HEK293 (cell line): Measurements from ENCODE around the gene ANTKMT.

Experiments used
- GLI2 ChIP-seq: fragments of 450-650 bp; formaldehyde crosslinking; IDR thresholded peaks from 2 replicates; pipeline ENCODE4; 2017; ENCODE audit warnings: missing biosample characterization, missing genetic modification characterization, low read depth, borderline replicate concordance
- GLIS2 ChIP-seq: fragments of 450-650 bp; formaldehyde crosslinking; IDR thresholded peaks from 2 replicates; pipeline ENCODE4 v1.5.1; 2016; ENCODE audit warnings: missing biosample characterization, missing genetic modification characterization
- HOXC10 ChIP-seq: sonication (generic); formaldehyde crosslinking; IDR thresholded peaks from 2 replicates; pipeline ENCODE4 v1.8.1; 2023; ENCODE audit warnings: mild to moderate bottlenecking, missing genetic modification reagents
- KLF8 ChIP-seq: fragments of 450-650 bp; formaldehyde crosslinking; IDR thresholded peaks from 2 replicates; pipeline ENCODE4 v1.5.1; 2016; ENCODE audit warnings: missing biosample characterization, missing genetic modification characterization
- PRDM4 ChIP-seq: fragments of 450-650 bp; formaldehyde crosslinking; IDR thresholded peaks from 2 replicates; pipeline ENCODE4 v1.5.1; 2017; ENCODE audit warnings: missing biosample characterization, missing genetic modification characterization
- REST ChIP-seq: fragments of 450-650 bp; formaldehyde crosslinking; IDR thresholded peaks from 2 replicates; pipeline ENCODE4 v1.5.1; 2016; ENCODE audit warnings: missing biosample characterization, missing genetic modification characterization
- WT1 ChIP-seq: fragments of 450-650 bp; formaldehyde crosslinking; IDR thresholded peaks from 2 replicates; pipeline ENCODE4 v1.5.1; 2016; ENCODE audit warnings: missing biosample characterization, missing genetic modification characterization
- ZEB2 ChIP-seq: fragments of 450-650 bp; formaldehyde crosslinking; IDR thresholded peaks from 2 replicates; pipeline ENCODE4 v1.5.1; 2016; ENCODE audit warnings: missing biosample characterization, missing genetic modification characterization
- ZFP69B ChIP-seq: fragments of 450-650 bp; formaldehyde crosslinking; IDR thresholded peaks from 2 replicates; pipeline ENCODE4 v1.5.1; 2016; ENCODE audit warnings: missing biosample characterization, missing genetic modification characterization
- ZNF169 ChIP-seq: fragments of 450-650 bp; formaldehyde crosslinking; IDR thresholded peaks from 2 replicates; pipeline ENCODE4 v1.5.1; 2016; ENCODE audit warnings: missing biosample characterization, missing genetic modification characterization
- ZNF24 ChIP-seq: fragments of 450-650 bp; formaldehyde crosslinking; IDR thresholded peaks from 2 replicates; pipeline ENCODE4 v1.5.1; 2016; ENCODE audit warnings: missing biosample characterization, missing genetic modification characterization
- ZNF311 ChIP-seq: fragments of 450-650 bp; formaldehyde crosslinking; IDR thresholded peaks from 2 replicates; pipeline ENCODE4 v1.5.1; 2017; ENCODE audit warnings: missing biosample characterization, missing genetic modification characterization, borderline replicate concordance
- ZNF394 ChIP-seq: fragments of 450-650 bp; formaldehyde crosslinking; IDR thresholded peaks from 2 replicates; pipeline ENCODE4 v1.5.1; 2016; ENCODE audit warnings: missing biosample characterization, missing genetic modification characterization, mild to moderate bottlenecking, moderate library complexity, borderline replicate concordance
- ZNF501 ChIP-seq: fragments of 450-650 bp; formaldehyde crosslinking; IDR thresholded peaks from 2 replicates; pipeline ENCODE4 v1.5.1; 2016; ENCODE audit warnings: missing biosample characterization, missing genetic modification characterization
- ZNF548 ChIP-seq: fragments of 450-650 bp; formaldehyde crosslinking; IDR thresholded peaks from 2 replicates; pipeline ENCODE4 v1.5.1; 2016; ENCODE audit warnings: missing biosample characterization, missing genetic modification characterization
- ZNF660 ChIP-seq: fragments of 450-650 bp; IDR thresholded peaks from 2 replicates; pipeline ENCODE4 v1.5.1; 2018; ENCODE audit warnings: missing biosample characterization, mild to moderate bottlenecking, missing genetic modification characterization
- ZNF776 ChIP-seq: fragments of 450-650 bp; formaldehyde crosslinking; IDR thresholded peaks from 2 replicates; pipeline ENCODE4 v1.5.0; 2017; ENCODE audit warnings: missing biosample characterization, missing genetic modification characterization, borderline replicate concordance
- ZNF777 ChIP-seq: fragments of 450-650 bp; formaldehyde crosslinking; IDR thresholded peaks from 2 replicates; pipeline ENCODE4 v1.5.1; 2017; ENCODE audit warnings: missing biosample characterization, missing genetic modification characterization, borderline replicate concordance
- ZSCAN5A ChIP-seq: fragments of 450-650 bp; formaldehyde crosslinking; IDR thresholded peaks from 2 replicates; pipeline ENCODE4 v1.5.1; 2016; ENCODE audit warnings: missing biosample characterization, missing genetic modification characterization
- TF ChIP-seq, protein P1 (sequence below): fragments of 450-650 bp; formaldehyde crosslinking; IDR thresholded peaks from 2 replicates; pipeline ENCODE4 v1.5.1; 2016; ENCODE audit warnings: missing biosample characterization, missing genetic modification characterization
- TF ChIP-seq, protein P2 (sequence below): fragments of 450-650 bp; formaldehyde crosslinking; IDR thresholded peaks from 2 replicates; pipeline ENCODE4 v1.5.1; 2016; ENCODE audit warnings: missing biosample characterization, missing genetic modification characterization
- TF ChIP-seq, protein P3 (sequence below): fragments of 450-650 bp; formaldehyde crosslinking; IDR thresholded peaks from 2 replicates; pipeline ENCODE4 v1.5.1; 2016; ENCODE audit warnings: missing biosample characterization, missing genetic modification characterization
- TF ChIP-seq, protein P4 (sequence below): fragments of 450-650 bp; formaldehyde crosslinking; IDR thresholded peaks from 2 replicates; pipeline ENCODE4 v1.5.1; 2017; ENCODE audit warnings: missing biosample characterization, missing genetic modification characterization

ANTKMT gene

GRCh38 chr16:679814-680624 lies 40.9 kb upstream of the ANTKMT start, which contains the start of gene STUB1 (continued):
- TF ChIP-seq ZNF311 (tag by site-specific recombination) (no peak), ZNF660 (tag by site-specific recombination) (peak; percentile 56; the same call in 1 of the 2 replicates), ZNF548 (tag by site-specific recombination) (no peak), ZNF394 (no peak), ZEB2 (peak; percentile 8), PRDM4 (tag by site-specific recombination) (no peak), WT1 (tag by site-specific recombination) (peak; percentile 19; the same call in 1 of the 2 replicates), ZNF169 (tag by site-specific recombination) (no peak), ZSCAN5A (tag by site-specific recombination) (peak; percentile 91), REST (tag by site-specific recombination) (no peak), ZNF777 (tag by site-specific recombination) (peak; percentile 81; the same call in 1 of the 2 replicates), KLF8 (tag by site-specific recombination) (peak; percentile 70), GLI2 (no peak), ZFP69B (peak; percentile 77; the same call in 1 of the 2 replicates), GLIS2 (tag by site-specific recombination) (peak; percentile 96), HOXC10 (no peak), ZNF776 (tag by site-specific recombination) (no peak), ZNF501 (tag by site-specific recombination) (0 out of 2 replicates have a peak, but pooled peaks have one; percentile 11), ZNF24 (tag by site-specific recombination) (no peak)
- TF ChIP-seq, protein P1, sequence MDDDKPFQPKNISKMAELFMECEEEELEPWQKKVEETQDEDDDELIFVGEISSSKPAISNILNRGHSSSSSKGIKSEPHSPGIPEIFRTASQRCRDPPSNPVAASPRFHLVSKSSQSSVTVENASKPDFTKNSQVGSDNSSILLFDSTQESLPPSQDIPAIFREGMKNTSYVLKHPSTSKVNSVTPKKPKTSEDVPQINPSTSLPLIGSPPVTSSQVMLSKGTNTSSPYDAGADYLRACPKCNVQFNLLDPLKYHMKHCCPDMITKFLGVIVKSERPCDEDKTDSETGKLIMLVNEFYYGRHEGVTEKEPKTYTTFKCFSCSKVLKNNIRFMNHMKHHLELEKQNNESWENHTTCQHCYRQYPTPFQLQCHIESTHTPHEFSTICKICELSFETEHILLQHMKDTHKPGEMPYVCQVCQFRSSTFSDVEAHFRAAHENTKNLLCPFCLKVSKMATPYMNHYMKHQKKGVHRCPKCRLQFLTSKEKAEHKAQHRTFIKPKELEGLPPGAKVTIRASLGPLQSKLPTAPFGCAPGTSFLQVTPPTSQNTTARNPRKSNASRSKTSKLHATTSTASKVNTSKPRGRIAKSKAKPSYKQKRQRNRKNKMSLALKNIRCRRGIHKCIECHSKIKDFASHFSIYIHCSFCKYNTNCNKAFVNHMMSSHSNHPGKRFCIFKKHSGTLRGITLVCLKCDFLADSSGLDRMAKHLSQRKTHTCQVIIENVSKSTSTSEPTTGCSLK (tag by site-specific recombination) = no peak
- TF ChIP-seq, protein P2, sequence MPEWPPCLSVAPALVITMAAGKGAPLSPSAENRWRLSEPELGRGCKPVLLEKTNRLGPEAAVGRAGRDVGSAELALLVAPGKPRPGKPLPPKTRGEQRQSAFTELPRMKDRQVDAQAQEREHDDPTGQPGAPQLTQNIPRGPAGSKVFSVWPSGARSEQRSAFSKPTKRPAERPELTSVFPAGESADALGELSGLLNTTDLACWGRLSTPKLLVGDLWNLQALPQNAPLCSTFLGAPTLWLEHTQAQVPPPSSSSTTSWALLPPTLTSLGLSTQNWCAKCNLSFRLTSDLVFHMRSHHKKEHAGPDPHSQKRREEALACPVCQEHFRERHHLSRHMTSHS (tag by site-specific recombination) = no peak
- TF ChIP-seq, protein P3, sequence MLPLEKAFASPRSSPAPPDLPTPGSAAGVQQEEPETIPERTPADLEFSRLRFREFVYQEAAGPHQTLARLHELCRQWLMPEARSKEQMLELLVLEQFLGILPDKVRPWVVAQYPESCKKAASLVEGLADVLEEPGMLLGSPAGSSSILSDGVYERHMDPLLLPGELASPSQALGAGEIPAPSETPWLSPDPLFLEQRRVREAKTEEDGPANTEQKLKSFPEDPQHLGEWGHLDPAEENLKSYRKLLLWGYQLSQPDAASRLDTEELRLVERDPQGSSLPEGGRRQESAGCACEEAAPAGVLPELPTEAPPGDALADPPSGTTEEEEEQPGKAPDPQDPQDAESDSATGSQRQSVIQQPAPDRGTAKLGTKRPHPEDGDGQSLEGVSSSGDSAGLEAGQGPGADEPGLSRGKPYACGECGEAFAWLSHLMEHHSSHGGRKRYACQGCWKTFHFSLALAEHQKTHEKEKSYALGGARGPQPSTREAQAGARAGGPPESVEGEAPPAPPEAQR (tag by site-specific recombination) = no peak
- TF ChIP-seq, protein P4, sequence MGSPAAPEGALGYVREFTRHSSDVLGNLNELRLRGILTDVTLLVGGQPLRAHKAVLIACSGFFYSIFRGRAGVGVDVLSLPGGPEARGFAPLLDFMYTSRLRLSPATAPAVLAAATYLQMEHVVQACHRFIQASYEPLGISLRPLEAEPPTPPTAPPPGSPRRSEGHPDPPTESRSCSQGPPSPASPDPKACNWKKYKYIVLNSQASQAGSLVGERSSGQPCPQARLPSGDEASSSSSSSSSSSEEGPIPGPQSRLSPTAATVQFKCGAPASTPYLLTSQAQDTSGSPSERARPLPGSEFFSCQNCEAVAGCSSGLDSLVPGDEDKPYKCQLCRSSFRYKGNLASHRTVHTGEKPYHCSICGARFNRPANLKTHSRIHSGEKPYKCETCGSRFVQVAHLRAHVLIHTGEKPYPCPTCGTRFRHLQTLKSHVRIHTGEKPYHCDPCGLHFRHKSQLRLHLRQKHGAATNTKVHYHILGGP = no peak
